A549 (cell line): ENCODE results near the gene OR10A2.

ENCODE experiments used
- CEBPB ChIP-seq, 2 experiments: fragments of >200 bp in 1 of 2; sonication (Bioruptor Twin) in 1 of 2; formaldehyde crosslinking in 1 of 2; IDR thresholded peaks; 2 replicates each; pipeline ENCODE4 v1.6.1; 2012 to 2016
- HOXB13 ChIP-seq: fragments of 250-450 bp; sonication (Bioruptor Pico); IDR thresholded peaks from 2 replicates; pipeline ENCODE4 v1.5.0; 2020; ENCODE audit warnings: low read depth, mild to moderate bottlenecking, moderate library complexity
- RCOR1 ChIP-seq: fragments of 150-350 bp; IDR thresholded peaks from 2 replicates; pipeline ENCODE4 v1.6.1; 2014; ENCODE audit warnings: antibody characterized with exemption, low read length, low read depth
- TF ChIP-seq, protein P1 (sequence below): fragments of 450-650 bp; IDR thresholded peaks from 2 replicates; pipeline ENCODE4 v1.6.1; 2014; ENCODE audit warnings: antibody characterized with exemption

DNA sequence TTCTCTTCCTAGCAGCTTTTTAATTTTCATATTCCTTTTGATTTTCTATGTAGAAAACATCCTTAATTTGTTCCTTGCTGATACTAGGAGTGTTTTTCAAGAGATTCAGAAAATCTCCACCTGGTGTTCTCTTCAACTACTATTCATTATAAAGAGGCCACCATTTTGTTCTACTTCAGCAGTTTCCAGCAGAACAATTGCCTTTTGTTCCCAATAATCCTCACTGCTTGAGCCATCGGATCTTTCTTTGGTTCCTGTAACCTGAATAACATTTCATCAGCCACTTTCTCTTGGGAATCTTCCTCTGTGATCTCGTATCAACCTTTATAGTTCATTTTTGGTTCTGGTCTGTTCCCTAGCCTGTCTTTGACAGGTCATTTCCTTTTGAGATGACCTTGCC, 19.2 kb upstream of the OR10A2 start:
- TF ChIP-seq, protein P1, sequence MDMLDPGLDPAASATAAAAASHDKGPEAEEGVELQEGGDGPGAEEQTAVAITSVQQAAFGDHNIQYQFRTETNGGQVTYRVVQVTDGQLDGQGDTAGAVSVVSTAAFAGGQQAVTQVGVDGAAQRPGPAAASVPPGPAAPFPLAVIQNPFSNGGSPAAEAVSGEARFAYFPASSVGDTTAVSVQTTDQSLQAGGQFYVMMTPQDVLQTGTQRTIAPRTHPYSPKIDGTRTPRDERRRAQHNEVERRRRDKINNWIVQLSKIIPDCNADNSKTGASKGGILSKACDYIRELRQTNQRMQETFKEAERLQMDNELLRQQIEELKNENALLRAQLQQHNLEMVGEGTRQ, result no peak
- TF ChIP-seq HOXB13, result no peak
- no peak for TF ChIP-seq CEBPB (IDR thresholded peaks at IDR 0.05)
- TF ChIP-seq RCOR1, result no peak
